H4 (cell line): ENCODE measurements around the gene ZNF530. TPM values are rescaled to one million over a fixed set of nuclear protein-coding genes. Genes with fewer than 3 reads are reported as not detected.

ENCODE experiments used
- DNase-seq: peaks from one replicate; pipeline ENCODE4 v3.0.0-alpha.2; 2015; ENCODE audit warnings: low spot score
- total RNA-seq: library from RNA; depleted of rRNA; stranded (reverse); fragments of >200 nt; shearing (Covaris generic); gene quantifications from 2 replicates; pipeline ENCODE4 v1.2.3, GENCODE V29; 2014; rRNA removed

Gene ZNF530
- total RNA-seq, 1 experiment from 2014 or later: 11.9 TPM

DNA sequence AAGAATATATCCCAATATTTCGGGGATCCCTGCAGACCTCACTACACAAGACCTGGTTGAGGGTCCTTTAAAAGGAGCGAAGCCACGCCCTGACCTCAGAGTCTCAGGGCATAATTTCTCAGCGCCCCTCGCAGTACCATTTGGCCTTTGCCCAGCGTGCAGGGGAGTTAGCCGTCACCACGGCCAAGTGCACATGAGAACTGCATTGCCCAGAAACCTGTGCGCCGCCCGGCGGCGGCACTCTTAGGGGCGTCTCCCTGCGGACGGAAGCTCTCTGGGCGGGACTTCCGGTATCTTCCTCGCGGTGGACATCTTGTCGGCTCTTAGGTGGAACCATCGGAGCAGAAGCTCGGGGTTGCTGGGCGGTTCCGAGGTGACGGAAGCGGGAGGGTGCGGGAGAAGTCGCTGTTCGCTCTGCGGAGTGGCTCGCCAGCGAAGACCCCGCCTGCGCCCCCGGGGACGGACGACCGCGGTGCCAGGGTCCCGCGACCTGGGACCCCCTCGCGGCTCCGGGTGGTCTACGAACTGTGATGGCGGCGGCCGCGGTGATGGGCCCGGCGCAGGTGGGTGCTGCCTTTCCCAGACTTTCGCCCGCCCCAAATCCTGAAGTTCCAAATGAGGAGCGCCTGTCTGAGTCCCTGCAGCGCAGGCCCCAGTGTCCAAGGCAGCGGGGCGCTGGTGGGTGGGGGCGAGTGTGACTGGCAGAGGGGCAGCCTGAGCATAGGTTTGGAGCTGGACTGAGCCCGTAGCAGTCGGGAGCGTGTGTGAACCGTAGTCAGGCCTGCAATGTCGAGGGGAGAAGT, 14.5 kb downstream of the ZNF530 start, which contains the start of gene ZNF134:
Gene ZNF134, plus strand, starts transcription at position 302 of the 803 bp plus-strand sequence. CDS start 5,227 bp downstream, outside the sequence.
- peak; percentile 87 for DNase-seq

DNA sequence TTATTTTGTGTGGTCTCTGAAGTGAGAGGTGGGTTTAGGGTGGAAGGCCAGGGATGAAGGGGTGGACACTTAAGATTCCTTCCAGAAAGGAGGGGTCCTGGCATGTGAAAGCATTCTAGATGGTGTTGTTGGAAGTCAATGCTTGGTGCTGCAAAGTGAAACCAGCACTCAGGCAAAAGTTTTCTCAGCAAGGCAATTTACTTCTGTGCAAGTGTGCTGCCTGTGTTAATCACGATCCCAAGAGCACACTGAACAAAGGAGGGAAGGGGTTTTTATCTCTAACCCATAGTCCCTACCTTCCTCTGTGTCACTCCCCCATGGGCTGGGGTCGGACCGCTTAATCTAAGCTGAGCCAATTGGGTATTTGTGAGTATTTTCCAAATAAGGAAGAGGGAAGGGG, 15.7 kb downstream of the ZNF530 start:
- DNase-seq: no peak

DNA sequence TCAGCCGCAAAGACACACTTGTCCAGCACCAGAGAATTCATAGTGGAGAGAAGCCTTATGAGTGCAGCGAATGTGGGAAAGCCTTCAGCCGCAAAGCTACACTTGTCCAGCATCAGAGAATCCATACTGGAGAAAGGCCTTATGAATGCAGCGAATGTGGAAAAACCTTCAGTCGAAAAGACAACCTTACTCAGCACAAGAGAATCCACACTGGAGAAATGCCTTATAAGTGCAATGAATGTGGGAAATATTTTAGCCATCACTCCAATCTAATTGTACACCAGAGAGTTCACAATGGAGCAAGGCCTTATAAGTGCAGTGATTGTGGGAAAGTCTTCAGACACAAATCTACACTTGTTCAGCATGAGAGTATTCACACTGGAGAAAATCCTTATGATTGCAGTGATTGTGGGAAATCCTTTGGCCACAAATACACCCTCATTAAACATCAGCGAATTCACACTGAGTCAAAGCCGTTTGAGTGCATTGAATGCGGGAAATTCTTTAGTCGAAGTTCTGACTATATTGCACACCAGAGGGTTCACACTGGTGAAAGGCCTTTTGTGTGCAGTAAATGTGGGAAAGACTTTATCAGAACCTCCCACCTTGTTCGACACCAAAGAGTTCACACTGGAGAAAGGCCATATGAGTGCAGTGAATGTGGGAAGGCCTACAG, 21.1 kb downstream of the ZNF530 start:
- no peak for DNase-seq

DNA sequence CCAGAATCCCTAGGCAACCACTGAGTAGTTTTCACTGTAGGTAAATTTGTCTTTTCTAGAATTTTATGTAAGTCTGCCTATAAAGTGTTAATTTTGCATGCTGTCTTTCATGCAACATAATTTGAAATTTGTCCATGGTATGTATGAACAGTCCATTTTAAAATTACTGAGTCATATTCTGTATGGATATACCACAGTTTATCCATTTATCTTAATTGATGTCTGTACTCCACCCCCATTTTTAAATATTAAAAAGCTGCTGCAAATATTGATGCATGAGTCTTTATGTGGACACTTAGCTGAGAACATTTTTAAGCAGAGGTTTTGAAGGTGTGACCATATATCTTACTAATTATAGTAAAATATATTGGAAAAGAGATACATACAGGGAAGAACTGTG, 23.4 kb downstream of the ZNF530 start:
- no peak for DNase-seq

DNA sequence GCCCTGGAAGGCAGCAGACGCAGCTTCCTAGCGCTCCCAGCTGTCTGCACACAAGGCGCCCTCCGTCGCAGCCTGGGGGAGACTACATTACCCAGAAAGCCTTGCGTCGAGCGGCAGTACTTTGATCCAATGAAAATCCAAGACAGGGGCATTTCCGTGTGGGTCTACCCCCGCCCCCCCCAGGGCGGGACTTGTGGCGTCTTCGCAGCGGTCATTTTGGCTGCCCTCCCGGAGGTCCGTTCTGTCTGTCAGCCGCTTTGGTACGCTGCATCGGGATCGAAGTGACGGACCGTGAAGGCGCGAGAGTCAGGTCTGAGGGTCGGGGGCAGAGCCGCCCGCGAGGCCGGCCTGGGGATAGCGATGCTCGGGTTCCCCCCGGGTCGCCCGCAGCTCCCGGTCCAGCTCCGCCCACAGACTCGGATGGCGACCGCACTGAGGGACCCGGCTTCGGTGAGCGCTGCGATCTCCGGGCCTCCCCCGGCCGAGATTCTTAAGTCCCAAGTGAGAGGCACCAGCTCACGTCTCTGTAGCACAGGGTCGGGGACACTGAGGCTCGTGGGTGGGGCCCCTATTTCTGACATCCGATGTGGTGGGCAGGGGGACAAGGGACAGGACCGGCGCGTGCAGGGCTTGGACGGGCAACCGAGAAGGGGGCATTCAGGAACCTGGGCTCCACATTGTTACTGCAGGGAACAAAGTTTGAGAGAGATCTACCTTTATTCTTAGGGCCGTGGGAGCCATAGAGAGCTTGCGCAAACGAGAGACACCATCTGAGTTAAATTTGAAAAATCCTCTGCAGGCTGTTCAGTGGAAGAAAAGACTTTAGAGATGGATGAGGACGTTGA, 33.5 kb downstream of the ZNF530 start, which contains the start of gene ZNF211:
Gene ZNF211, plus strand, starts transcription at position 182 of the 845 bp plus-strand sequence. Its CDS starts 179 bp downstream, at position 361.
- peak; percentile 93 for DNase-seq

DNA sequence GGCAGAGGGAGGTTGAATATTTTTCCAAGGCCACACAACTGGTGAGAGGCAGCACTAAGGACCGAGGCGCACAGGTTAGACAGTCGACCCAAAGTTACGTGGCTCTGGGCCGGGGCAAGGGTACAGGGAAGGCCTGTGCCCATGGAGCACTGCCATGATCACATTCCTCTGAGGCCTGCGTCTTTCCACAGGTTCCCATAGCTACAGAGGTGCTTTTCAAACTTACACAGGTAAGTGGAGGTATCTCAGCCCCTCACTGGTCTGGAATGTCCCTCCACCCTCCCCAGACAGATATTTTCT, 34.1 kb downstream of the ZNF530 start:
- DNase-seq: no peak

DNA sequence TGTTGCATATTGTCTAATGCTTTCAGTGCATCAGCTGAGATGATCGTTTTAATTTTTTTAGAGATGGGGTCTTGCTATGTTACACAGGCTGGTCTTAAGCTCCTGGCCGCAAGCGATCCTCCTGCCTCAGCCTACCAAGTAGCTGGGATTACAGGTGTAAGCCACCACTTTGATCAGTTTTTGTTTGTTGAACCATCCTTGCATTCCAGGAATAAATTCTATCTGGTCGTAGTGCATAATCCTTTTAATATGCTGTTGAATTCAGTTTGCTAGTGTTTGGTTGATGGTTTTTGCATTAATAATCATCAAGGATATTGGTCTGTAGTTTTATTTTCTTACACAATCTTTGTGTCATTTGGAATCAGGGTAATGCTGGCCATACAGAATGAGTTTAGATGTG, 37.7 kb downstream of the ZNF530 start:
- DNase-seq: no peak

DNA sequence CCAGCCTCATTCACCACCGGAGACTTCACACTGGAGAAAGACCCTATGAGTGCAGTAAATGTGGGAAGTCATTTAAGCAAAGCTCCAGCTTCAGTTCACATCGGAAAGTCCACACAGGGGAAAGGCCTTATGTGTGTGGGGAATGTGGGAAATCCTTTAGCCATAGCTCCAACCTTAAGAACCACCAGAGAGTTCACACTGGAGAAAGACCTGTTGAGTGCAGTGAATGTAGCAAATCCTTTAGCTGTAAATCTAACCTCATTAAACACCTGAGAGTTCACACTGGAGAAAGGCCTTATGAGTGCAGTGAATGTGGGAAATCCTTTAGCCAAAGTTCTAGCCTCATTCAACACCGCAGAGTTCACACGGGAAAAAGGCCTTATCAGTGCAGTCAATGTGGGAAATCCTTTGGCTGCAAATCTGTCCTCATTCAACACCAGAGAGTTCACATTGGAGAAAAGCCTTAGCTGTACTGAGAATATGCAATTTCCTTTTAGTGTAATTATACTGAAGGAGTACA, 42.1 kb downstream of the ZNF530 start:
- DNase-seq: no peak

DNA sequence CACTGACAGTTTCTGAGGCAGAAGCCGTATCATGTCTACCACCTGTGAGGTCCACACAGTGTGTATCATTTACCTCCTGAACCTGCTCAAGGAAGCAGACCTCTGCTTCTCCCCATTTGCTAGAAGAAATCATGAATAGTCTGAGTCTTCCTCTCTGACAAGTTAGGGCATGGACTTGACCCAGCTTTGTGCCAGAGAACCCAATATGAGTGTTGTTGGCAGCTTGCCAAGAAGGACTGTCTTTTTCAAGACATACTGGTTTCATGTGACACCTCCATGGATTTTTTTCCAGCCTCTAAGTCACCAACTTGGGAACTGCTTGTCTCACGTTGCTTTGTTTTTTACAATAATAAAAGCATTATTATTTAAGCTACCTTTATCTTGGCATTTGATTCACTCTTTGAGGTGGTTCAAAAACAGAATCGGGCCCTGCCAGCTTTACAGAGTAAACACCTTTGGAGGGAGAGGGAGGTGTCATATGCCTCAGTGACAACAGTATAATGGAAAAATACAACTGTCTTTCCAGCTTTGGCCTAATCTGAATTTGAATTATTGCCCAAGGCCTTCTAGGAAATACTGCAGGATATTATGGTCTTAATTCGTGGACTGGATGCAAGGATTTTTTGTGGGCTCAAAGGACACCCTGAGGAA, 42.8 kb downstream of the ZNF530 start:
- no peak for DNase-seq

DNA sequence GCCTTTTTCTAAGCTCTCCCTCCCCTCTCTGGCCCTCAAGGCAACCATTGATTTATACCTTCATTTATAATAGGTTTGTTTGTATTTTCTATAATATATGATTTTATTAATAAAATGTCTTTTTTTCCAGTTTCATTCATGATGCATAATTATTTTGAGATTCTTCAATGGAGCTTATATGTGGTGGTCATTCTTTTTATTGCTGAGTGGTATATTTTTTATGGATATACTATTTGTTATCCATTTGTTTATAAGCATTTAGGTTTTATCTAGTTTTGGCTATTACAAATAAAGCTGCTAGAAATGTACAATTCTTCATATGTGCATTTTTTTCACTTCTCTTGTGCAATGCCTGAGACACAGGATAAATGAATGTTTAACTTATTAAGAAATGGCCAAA, 44.0 kb downstream of the ZNF530 start:
- no peak for DNase-seq

DNA sequence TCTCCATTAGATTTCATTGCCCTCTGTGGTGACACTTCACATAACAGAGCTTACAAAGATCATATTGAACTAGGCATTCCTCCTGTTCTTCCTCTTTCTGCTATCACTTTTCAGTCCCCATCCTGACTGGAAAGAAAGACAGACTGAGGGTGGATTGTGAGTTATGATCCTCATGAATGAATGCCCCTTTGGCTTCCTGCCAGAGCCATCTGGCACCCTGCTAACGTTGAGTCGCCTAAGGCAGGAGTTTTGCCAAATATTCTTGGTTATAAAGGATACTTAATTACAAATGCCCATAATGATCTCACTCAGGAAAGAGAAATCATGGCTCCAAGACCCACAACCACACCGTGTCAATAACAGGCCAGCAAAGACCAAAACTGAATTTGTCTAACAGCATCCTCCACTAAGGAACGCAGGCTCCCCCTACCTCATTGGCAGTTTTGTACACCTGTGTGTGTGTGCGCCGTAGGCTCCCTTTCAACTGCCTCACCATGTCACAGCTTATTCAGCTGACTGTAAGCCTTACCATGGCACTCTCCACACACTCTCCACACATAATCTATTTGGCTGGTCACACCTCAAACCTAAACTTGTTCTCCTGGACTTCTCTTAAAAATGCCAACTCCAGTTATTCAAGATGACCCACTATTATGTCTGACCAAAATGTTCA, 48.8 kb downstream of the ZNF530 start:
- DNase-seq: no peak

DNA sequence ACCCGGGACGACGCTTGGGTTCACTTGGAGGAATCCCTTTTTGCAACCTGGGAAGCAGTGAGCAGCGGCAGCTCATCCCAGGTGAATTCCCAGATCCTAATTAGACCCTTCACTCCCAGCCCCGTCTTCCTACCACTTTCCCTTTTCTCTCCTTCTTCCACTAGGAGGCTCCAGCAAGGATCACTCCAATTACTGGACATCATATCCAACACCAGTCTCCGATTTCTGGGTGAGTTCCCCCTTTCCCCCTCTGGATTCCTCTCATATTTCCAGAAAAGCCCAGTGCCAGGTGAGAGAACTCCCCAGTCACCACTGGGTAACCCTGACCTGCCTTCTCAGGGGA, 51.9 kb downstream of the ZNF530 start:
- no peak for DNase-seq

DNA sequence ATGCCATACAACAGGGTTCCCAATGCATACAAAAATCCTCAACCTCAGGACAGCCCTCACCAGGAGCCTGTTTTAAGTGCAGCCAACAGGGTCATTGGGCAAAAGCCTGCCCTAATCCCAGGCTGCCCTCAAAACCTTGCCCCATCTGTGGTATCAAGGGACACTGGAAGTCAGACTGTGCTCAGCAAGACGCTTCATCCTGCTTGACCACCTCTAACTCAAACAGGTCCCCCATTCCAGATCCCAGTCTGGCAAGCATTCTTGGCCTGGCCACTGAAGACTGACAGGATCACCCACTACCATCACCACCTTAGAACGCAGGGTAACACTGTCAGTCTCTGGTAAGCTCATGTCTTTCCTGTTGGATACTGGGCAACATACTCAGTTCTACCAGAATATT, 54.0 kb downstream of the ZNF530 start:
- DNase-seq: no peak

DNA sequence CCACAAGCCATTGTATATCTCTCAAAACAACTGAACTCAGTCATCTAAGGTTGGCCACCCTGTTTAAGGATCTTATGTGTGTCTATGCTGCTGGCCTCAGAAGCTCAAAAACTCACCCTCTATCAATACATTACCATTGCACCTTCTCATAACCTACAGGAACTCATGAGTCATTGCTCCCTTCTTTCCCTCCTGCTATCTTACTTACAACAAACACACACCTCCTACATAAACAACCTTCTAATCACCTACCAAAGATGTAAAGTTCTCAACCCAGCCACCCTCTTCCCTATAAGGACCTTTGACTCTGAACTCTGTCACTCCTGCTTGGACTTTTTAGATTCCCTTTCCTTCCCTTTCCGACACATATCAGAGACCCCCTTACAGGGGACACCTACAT, 55.8 kb downstream of the ZNF530 start:
- DNase-seq: no peak

DNA sequence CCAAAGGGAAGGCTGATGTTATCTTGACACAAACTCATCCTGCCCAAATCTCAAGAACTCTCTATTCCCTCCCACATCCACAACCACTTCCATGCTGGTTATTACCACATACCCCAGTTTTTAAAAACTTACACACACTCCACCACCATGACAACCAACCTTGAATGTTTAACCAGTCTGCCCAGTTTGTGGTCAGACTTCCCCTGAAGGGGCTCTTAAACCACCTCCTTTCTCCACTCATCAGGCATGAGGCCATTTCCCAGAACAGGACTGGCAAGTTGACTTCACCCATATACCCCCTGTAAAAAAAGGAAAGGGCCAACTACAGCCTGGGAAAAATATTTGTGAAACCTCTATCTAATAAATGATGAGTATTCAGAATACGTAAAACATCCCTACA, 56.7 kb downstream of the ZNF530 start:
- DNase-seq: no peak

Other genes starting within 250 kb of the ZNF530 start
- 9.4 and 11.4 TPM in 2 replicates for gene ZNF304, start 248.6 kb upstream of the ZNF530 start, total RNA-seq
- gene TRAPPC2B, start 236.3 kb upstream of the ZNF530 start, total RNA-seq: 38.7 and 39.0 TPM in 2 replicates
- 1.8 and 3.6 TPM in 2 replicates for gene ZNF547, start 236.3 kb upstream of the ZNF530 start, total RNA-seq
- 15.0 and 20.7 TPM in 2 replicates for gene ZNF548, start 210.0 kb upstream of the ZNF530 start, total RNA-seq
- gene ZNF17, start 188.7 kb upstream of the ZNF530 start, total RNA-seq: 3.1 and 4.5 TPM in 2 replicates
- gene ZNF749, start 164.6 kb upstream of the ZNF530 start, total RNA-seq: 9.8 and 17.1 TPM in 2 replicates
- gene VN1R1, start 142.7 kb upstream of the ZNF530 start, total RNA-seq: 0.10 and 0.17 TPM in 2 replicates
- 17.8 and 24.0 TPM in 2 replicates for gene ZNF772, start 122.3 kb upstream of the ZNF530 start, total RNA-seq
- gene ZNF419, start 112.1 kb upstream of the ZNF530 start, total RNA-seq: 12.4 and 18.0 TPM in 2 replicates
- gene ZNF773, start 99.9 kb upstream of the ZNF530 start, total RNA-seq: 15.2 and 22.6 TPM in 2 replicates
- gene ZNF549, start 72.5 kb upstream of the ZNF530 start, total RNA-seq: 3.0 and 5.5 TPM in 2 replicates
- 4.7 and 5.0 TPM in 2 replicates for gene ZNF550, start 40.0 kb upstream of the ZNF530 start, total RNA-seq
- gene ZNF416, start 21.0 kb upstream of the ZNF530 start, total RNA-seq: 3.9 and 7.3 TPM in 2 replicates
- gene ZIK1, start 15.7 kb upstream of the ZNF530 start, total RNA-seq: 6.9 and 7.8 TPM in 2 replicates
- 16.8 and 26.1 TPM in 2 replicates for gene ZNF134, start 14.4 kb downstream of the ZNF530 start, total RNA-seq
- gene ZNF211, start 33.3 kb downstream of the ZNF530 start, total RNA-seq: 9.7 and 10.7 TPM in 2 replicates
- not detected in 2 replicates for gene ZSCAN4, start 69.0 kb downstream of the ZNF530 start, total RNA-seq
- gene ZNF551, start 82.1 kb downstream of the ZNF530 start, total RNA-seq: 15.2 and 17.6 TPM in 2 replicates
- gene ZNF154, start 109.3 kb downstream of the ZNF530 start, total RNA-seq: not detected in 2 replicates
- gene ZNF671, start 127.7 kb downstream of the ZNF530 start, total RNA-seq: 0.41 and 0.74 TPM in 2 replicates
- 10.7 and 23.8 TPM in 2 replicates for gene ZNF776, start 146.9 kb downstream of the ZNF530 start, total RNA-seq
- 12.7 and 19.3 TPM in 2 replicates for gene ZNF586, start 169.8 kb downstream of the ZNF530 start, total RNA-seq
- 3.9 and 4.3 TPM in 2 replicates for gene ZNF552, start 215.0 kb downstream of the ZNF530 start, total RNA-seq
- gene ZNF587B, start 230.4 kb downstream of the ZNF530 start, total RNA-seq: 7.4 and 11.9 TPM in 2 replicates
- gene ZNF587, start 250.0 kb downstream of the ZNF530 start, total RNA-seq: 4.3 and 11.9 TPM in 2 replicates